Esophagus muscularis mucosa (tissue), 4 donors: ENCODE results near the gene IRS1. TPM values are rescaled to one million over a fixed set of nuclear protein-coding genes. Genes with fewer than 3 reads are reported as not detected.

Experiments
- DNase-seq: peaks from one replicate; pipeline ENCODE4 v3.0.0-alpha.2; 2017; ENCODE audit errors: extremely low spot score
- H3K27ac ChIP-seq, 4 donors: fragments of 200-600 bp; sonication (generic); replicated peaks in 1 of 4; 1 replicate in 3 of 4; 2 replicates in 1 of 4; pipeline ENCODE4 v1.5.1; 2016 to 2019; ENCODE audit warnings: mild to moderate bottlenecking in 1 of 4
- H3K27me3 ChIP-seq, 4 donors: fragments of 200-600 bp; sonication (generic); one replicate each; pipeline versions ENCODE4 v1.5.1 to v1.6.0; 2016 to 2019
- H3K36me3 ChIP-seq, 4 donors: fragments of 200-600 bp; sonication (generic); one replicate each; pipeline ENCODE4 v1.5.1; 2016 to 2019
- H3K4me1 ChIP-seq, 4 donors: fragments of 200-600 bp; sonication (generic); one replicate each; pipeline ENCODE4 v1.5.1; 2016 to 2019
- H3K4me3 ChIP-seq, 4 donors: fragments of 200-600 bp; sonication (generic); 1 replicate in 2 of 4; 2 replicates in 2 of 4; pipeline ENCODE4 v1.5.1; 2016 to 2019; ENCODE audit warnings: mild to moderate bottlenecking in 4 of 4, moderate library complexity in 1 of 4
- H3K9me3 ChIP-seq, 4 donors: fragments of 200-600 bp; sonication (generic); 1 replicate in 3 of 4; 2 replicates in 1 of 4; pipeline ENCODE4 v1.5.1; 2016 to 2019
- CTCF ChIP-seq, 3 experiments: fragments of 200-600 bp in 2 of 3; fragments of 450-650 bp in 1 of 3; sonication (generic) in 2 of 3; IDR thresholded peaks; one replicate each; pipeline ENCODE4 v1.5.1; 2017 to 2019; ENCODE audit warnings: antibody characterized with exemption in 3 of 3, mild to moderate bottlenecking in 2 of 3, moderate library complexity in 1 of 3
- EP300 ChIP-seq: sonication (generic); formaldehyde crosslinking; IDR thresholded peaks from one replicate; pipeline ENCODE4 v1.6.1; 2017; ENCODE audit warnings: antibody characterized with exemption
- POLR2A ChIP-seq: fragments of 450-650 bp; IDR thresholded peaks from one replicate; pipeline ENCODE4 v1.6.1; 2017; ENCODE audit warnings: antibody characterized with exemption, moderate library complexity, mild to moderate bottlenecking, low read depth
- POLR2AphosphoS5 ChIP-seq, 2 donors: sonication (generic); formaldehyde crosslinking; IDR thresholded peaks; one replicate each; pipeline ENCODE4 v1.6.1; 2017; ENCODE audit warnings: antibody characterized with exemption in 2 of 2
- WGBS: methylation state at CpG from one replicate; pipeline ENCODE4 v1.1.5; 2018; 5-methylcytosine and 5-hydroxymethylcytosine counted together
- intact Hi-C: fragments of 100-400 bp; cut with DNase I; formaldehyde crosslinking; loops from one replicate; pipeline ENCODE4 v1.15.1; 2023
- total RNA-seq, 4 donors: library from RNA; depleted of rRNA; stranded (reverse); fragments of >200 nt; gene quantifications; one replicate each; pipeline versions ENCODE4 v1.1.0 to v1.2.1, GENCODE V29; 2016

Gene IRS1
- total RNA-seq, 4 donors from 2014 or later = 27.8 to 47.6 (median 32.8) TPM

- TF ChIP-seq POLR2A (no peak), POLR2AphosphoS5 (IDR thresholded peaks at IDR 0.05) (no peak), CTCF (IDR thresholded peaks at IDR 0.05) (no peak), EP300 (no peak)
- intact Hi-C loops = no loop called here
- H3K36me3 ChIP-seq = no peaks in the 10 kb centered on the region
- no peak overlapping the region for H3K27ac ChIP-seq
- no peak for DNase-seq
- H3K9me3 ChIP-seq = no peaks in the 10 kb centered on the region
- no peaks in the 10 kb centered on the region for H3K27me3 ChIP-seq
- no peak overlapping the region for H3K4me3 ChIP-seq
- peaks cover 23 to 30% (median 28%) of the 10 kb centered on the region in 4 donors for H3K4me1 ChIP-seq
- WGBS = 56% methylated on average over 2 of the region's 2 CpGs
Observed at GRCh38 chr2:226691255-226691654, 108.4 kb downstream of the IRS1 start.

GRCh38 chr2:226690461-226691024 is 109.1 kb downstream of the IRS1 start:
- H3K36me3 ChIP-seq = no peaks in the 10 kb centered on the region
- H3K27me3 ChIP-seq = no peaks in the 10 kb centered on the region
- no peak overlapping the region for H3K4me3 ChIP-seq
- no peak for DNase-seq
- H3K4me1 ChIP-seq = peaks cover 23 to 30% (median 28%) of the 10 kb centered on the region in 4 donors
- TF ChIP-seq POLR2A (no peak), EP300 (no peak), CTCF (IDR thresholded peaks at IDR 0.05) (no peak)
- intact Hi-C loops = no loop called here
- no peaks in the 10 kb centered on the region for H3K9me3 ChIP-seq
- H3K27ac ChIP-seq = no peak overlapping the region
- 49% methylated on average over 4 of the region's 4 CpGs for WGBS

- no peaks in the 10 kb centered on the region for H3K9me3 ChIP-seq
- H3K4me3 ChIP-seq = no peak overlapping the region
- intact Hi-C loops = no loop called here
- 89% methylated on average over 2 of the region's 2 CpGs for WGBS
- no peaks in the 10 kb centered on the region for H3K27me3 ChIP-seq
- peaks cover 9 to 22% (median 16%) of the 10 kb centered on the region in 4 donors for H3K4me1 ChIP-seq
- no peaks in the 10 kb centered on the region for H3K36me3 ChIP-seq
- no peak for DNase-seq
- TF ChIP-seq CTCF (IDR thresholded peaks at IDR 0.05) (no peak), POLR2A (no peak), EP300 (no peak), POLR2AphosphoS5 (IDR thresholded peaks at IDR 0.05) (no peak)
- H3K27ac ChIP-seq = no peak overlapping the region
Observed at GRCh38 chr2:226687641-226688253, 111.9 kb downstream of the IRS1 start.

- Histone ChIP-seq H3K27me3 (no peaks in the 10 kb centered on the region), H3K4me3 (no peak overlapping the region), H3K27ac (no peak overlapping the region), H3K9me3 (no peaks in the 10 kb centered on the region), H3K36me3 (no peaks in the 10 kb centered on the region), H3K4me1 (no peaks in the 10 kb centered on the region)
- no peak for DNase-seq
- WGBS = 89% methylated on average over 4 of the region's 4 CpGs
- intact Hi-C loops = no loop called here
- TF ChIP-seq CTCF (IDR thresholded peaks at IDR 0.05) (no peak), POLR2AphosphoS5 (IDR thresholded peaks at IDR 0.05) (no peak), EP300 (no peak), POLR2A (no peak)
Observed at GRCh38 chr2:226684563-226684959, 115.1 kb downstream of the IRS1 start.
